Natural killer cell (primary cell): ENCODE results near the gene PPP1R12C. TPM values are rescaled to one million over a fixed set of nuclear protein-coding genes. Genes with fewer than 3 reads are reported as not detected.

ENCODE experiments used
- ATAC-seq, 3 donors: fragments of 150-1000 bp in 2 of 3; fragments of 200-7000 bp in 1 of 3; cut with Tn5 transposase; 1 replicate in 1 of 3; 2 replicates in 2 of 3; pipeline ENCODE4 v1.10.0; 2021; ENCODE audit warnings: mild to moderate bottlenecking in 2 of 3, moderate library complexity in 2 of 3
- DNase-seq, 2 donors: peaks; one replicate each; pipeline versions ENCODE4 v3.0.0 to v3.0.0-alpha.2; 2013 to 2021; ENCODE audit warnings: mixed read lengths in 1 of 2
- H3K27ac ChIP-seq: one replicate; pipeline ENCODE4 v1.5.1; 2013; ENCODE audit warnings: mild to moderate bottlenecking, low read length
- H3K27me3 ChIP-seq: one replicate; pipeline ENCODE4 v1.6.1; 2013; ENCODE audit warnings: low read length; ENCODE audit not compliant: control insufficient read depth, insufficient read depth
- H3K36me3 ChIP-seq: one replicate; pipeline ENCODE4 v1.6.1; 2013; ENCODE audit warnings: low read length; ENCODE audit not compliant: control insufficient read depth, insufficient read depth
- H3K4me1 ChIP-seq: one replicate; pipeline ENCODE4 v1.6.1; 2013; ENCODE audit warnings: low read length; ENCODE audit not compliant: control insufficient read depth, insufficient read depth
- H3K4me3 ChIP-seq: one replicate; pipeline ENCODE4 v1.5.1; 2013; ENCODE audit warnings: low read length
- H3K9me3 ChIP-seq: one replicate; pipeline ENCODE4 v1.6.1; 2013; ENCODE audit warnings: low read length; ENCODE audit not compliant: control insufficient read depth, insufficient read depth
- H3K27ac Mint-ChIP-seq, 2 donors: one replicate each; pipeline ENCODE4 v1.8.0; 2022; ENCODE audit warnings: mild to moderate bottlenecking in 2 of 2, mixed read lengths in 2 of 2, moderate library complexity in 1 of 2
- H3K27me3 Mint-ChIP-seq, 2 donors: one replicate each; pipeline ENCODE4 v1.8.0; 2022; ENCODE audit warnings: low read depth in 2 of 2, mixed read lengths in 2 of 2
- H3K36me3 Mint-ChIP-seq: one replicate; pipeline ENCODE4 v1.8.0; 2022; ENCODE audit warnings: mixed read lengths
- H3K4me1 Mint-ChIP-seq, 2 donors: one replicate each; pipeline ENCODE4 v1.8.0; 2022; ENCODE audit warnings: mixed read lengths in 2 of 2
- H3K4me3 Mint-ChIP-seq: one replicate; pipeline ENCODE4 v1.8.0; 2022; ENCODE audit warnings: mild to moderate bottlenecking, moderate library complexity, mixed read lengths
- H3K9me3 Mint-ChIP-seq, 2 donors: one replicate each; pipeline ENCODE4 v1.8.0; 2022; ENCODE audit warnings: mixed read lengths in 2 of 2
- WGBS: methylation state at CpG from one replicate; pipeline ENCODE4 v1.1.7; 2013; ENCODE audit warnings: missing lambda C conversion rate; ENCODE audit not compliant: insufficient coverage; 5-methylcytosine and 5-hydroxymethylcytosine counted together
- intact Hi-C: fragments of 100-400 bp; cut with micrococcal nuclease; formaldehyde crosslinking; loops from one replicate; pipeline ENCODE4 v1.14.2; 2022
- total RNA-seq, 4 donors: library from RNA; stranded (reverse); fragments of 120-200 nt in 1 of 4; gene quantifications; one replicate each; pipeline versions ENCODE4 v1.2.3 to v1.2.4, GENCODE V29; 2013 to 2022
- TF ChIP-seq, protein P1 (sequence below): fragments of 200-600 bp; IDR thresholded peaks from one replicate; pipeline ENCODE4 v1.8.0; 2022; ENCODE audit warnings: antibody characterized with exemption

Gene PPP1R12C
- total RNA-seq, 3 donors from 2014 or later (not counting 1 experiment from before 2014, with no cell fraction given): 162 to 178 (median 174) TPM

GRCh38 chr19:55046975-55047622 is 70.3 kb downstream of the PPP1R12C start:
- intact Hi-C loops: no loop called here
- no peak for DNase-seq
- Mint-ChIP-seq H3K36me3 (no peaks in the 10 kb centered on the region), H3K27me3 (no peaks in the 10 kb centered on the region), H3K9me3 (no peaks in the 10 kb centered on the region), H3K27ac (peak overlapping the region in 1 of 2 donors; percentile 44), H3K4me3 (no peak overlapping the region), H3K4me1 (peaks cover 8% of the 10 kb centered on the region in 2 donors)
- H3K27me3 ChIP-seq: no peaks in the 10 kb centered on the region
- H3K4me1 ChIP-seq: peaks cover 10% of the 10 kb centered on the region
- no peak overlapping the region for H3K27ac ChIP-seq
- peaks cover 57% of the 10 kb centered on the region for H3K36me3 ChIP-seq
- WGBS: 91% methylated on average over 17 of the region's 17 CpGs
- no peak for ATAC-seq
- no peaks in the 10 kb centered on the region for H3K9me3 ChIP-seq
- TF ChIP-seq, protein P1, sequence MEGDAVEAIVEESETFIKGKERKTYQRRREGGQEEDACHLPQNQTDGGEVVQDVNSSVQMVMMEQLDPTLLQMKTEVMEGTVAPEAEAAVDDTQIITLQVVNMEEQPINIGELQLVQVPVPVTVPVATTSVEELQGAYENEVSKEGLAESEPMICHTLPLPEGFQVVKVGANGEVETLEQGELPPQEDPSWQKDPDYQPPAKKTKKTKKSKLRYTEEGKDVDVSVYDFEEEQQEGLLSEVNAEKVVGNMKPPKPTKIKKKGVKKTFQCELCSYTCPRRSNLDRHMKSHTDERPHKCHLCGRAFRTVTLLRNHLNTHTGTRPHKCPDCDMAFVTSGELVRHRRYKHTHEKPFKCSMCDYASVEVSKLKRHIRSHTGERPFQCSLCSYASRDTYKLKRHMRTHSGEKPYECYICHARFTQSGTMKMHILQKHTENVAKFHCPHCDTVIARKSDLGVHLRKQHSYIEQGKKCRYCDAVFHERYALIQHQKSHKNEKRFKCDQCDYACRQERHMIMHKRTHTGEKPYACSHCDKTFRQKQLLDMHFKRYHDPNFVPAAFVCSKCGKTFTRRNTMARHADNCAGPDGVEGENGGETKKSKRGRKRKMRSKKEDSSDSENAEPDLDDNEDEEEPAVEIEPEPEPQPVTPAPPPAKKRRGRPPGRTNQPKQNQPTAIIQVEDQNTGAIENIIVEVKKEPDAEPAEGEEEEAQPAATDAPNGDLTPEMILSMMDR: no peak
- no peak overlapping the region for H3K4me3 ChIP-seq

- no peaks in the 10 kb centered on the region for H3K27me3 ChIP-seq
- peak overlapping the region in 1 of 2 donors; percentile 9 for H3K27ac Mint-ChIP-seq
These were observed 72.4 kb downstream of the PPP1R12C start for GRCh38 chr19:55044771-55045716.

GRCh38 chr19:55044286-55044685 is 73.2 kb downstream of the PPP1R12C start:
- Histone ChIP-seq H3K27ac (no peak overlapping the region), H3K9me3 (no peaks in the 10 kb centered on the region), H3K36me3 (peaks cover 47% of the 10 kb centered on the region), H3K4me3 (no peak overlapping the region), H3K27me3 (no peaks in the 10 kb centered on the region), H3K4me1 (peaks cover 21% of the 10 kb centered on the region)
- WGBS: 90% methylated on average over 5 of the region's 5 CpGs
- H3K9me3 Mint-ChIP-seq: no peaks in the 10 kb centered on the region
- peaks cover 17 to 24% of the 10 kb centered on the region in 2 donors for H3K4me1 Mint-ChIP-seq
- H3K36me3 Mint-ChIP-seq: no peaks in the 10 kb centered on the region
- H3K4me3 Mint-ChIP-seq: no peak overlapping the region
- no peaks in the 10 kb centered on the region for H3K27me3 Mint-ChIP-seq
- DNase-seq (no peak), ATAC-seq (no peak)
- H3K27ac Mint-ChIP-seq: peak overlapping the region in 1 of 2 donors; percentile 9
- intact Hi-C loops: no loop called here
- TF ChIP-seq, protein P1: no peak

More at GRCh38 chr19:55044771-55045716, 72.4 kb downstream of the PPP1R12C start:
- H3K36me3 Mint-ChIP-seq: no peaks in the 10 kb centered on the region
- DNase-seq (no peak), ATAC-seq (no peak)
- Histone ChIP-seq H3K4me1 (peaks cover 21% of the 10 kb centered on the region), H3K9me3 (no peaks in the 10 kb centered on the region), H3K36me3 (peaks cover 48% of the 10 kb centered on the region), H3K27ac (no peak overlapping the region), H3K4me3 (no peak overlapping the region)
- TF ChIP-seq, protein P1: no peak
- H3K9me3 Mint-ChIP-seq: no peaks in the 10 kb centered on the region
- H3K4me3 Mint-ChIP-seq: no peak overlapping the region
- intact Hi-C loops: no loop called here
- H3K4me1 Mint-ChIP-seq: peaks cover 17 to 19% of the 10 kb centered on the region in 2 donors
- WGBS: 96% methylated on average over 30 of the region's 30 CpGs
- H3K27me3 Mint-ChIP-seq: no peaks in the 10 kb centered on the region
